WI38 (cell line): ENCODE measurements around the gene TBRG4.
A peak's percentile ranks its signal among the peaks of the same experiment; 100 is the strongest.

Source experiments
- H3K4me3 ChIP-seq: 2 replicates; pipeline ENCODE4 v1.5.1; 2011; ENCODE audit warnings: low read depth, mild to moderate bottlenecking, control low read depth, low read length
- TF ChIP-seq, protein P1 (sequence below): IDR thresholded peaks from 2 replicates; pipeline ENCODE4 v1.5.1; 2012; ENCODE audit warnings: low read depth, mild to moderate bottlenecking, control low read depth, low read length

TBRG4 gene

DNA sequence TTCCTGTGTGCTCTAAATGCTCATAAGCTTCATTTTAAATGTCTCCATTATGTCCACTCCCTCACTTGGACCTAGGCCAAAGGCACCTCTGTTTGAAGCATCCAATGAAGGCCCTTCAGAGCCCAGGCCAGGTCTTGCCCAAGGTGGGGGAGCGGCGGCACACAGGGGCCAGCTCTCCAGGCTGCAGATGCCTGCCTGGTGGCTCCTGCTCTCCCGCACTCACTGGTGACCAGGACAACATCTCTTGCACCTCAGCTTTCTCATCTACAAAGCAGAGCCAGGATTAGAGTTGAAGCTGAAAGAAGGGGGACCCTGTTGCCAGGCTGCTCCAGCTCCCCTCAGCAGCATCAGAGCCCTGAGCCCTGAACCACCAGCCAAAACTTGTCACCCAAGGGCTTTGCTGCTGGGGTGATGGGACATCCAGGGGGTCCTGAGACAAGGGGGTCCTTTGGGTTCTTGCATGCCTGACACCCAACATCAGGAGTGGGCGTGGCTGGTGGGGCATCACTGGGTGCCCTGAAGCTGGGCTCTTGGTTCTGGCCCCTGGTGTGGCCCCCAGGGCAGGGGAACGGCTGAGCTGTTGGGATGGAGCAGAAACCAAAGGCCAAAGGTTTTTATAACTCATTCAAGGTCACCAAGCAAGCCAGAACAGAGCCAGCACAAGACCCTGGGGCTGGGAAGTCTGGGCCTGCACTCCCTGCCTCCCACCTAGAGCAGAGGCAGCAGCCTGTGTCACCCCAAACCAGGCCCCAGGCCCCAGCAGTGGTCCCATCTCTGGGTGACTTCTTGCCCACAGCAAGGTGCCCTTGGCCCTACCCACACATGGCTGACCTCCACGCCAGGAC lies 24.0 kb downstream of the TBRG4 start:
- TF ChIP-seq, protein P1, sequence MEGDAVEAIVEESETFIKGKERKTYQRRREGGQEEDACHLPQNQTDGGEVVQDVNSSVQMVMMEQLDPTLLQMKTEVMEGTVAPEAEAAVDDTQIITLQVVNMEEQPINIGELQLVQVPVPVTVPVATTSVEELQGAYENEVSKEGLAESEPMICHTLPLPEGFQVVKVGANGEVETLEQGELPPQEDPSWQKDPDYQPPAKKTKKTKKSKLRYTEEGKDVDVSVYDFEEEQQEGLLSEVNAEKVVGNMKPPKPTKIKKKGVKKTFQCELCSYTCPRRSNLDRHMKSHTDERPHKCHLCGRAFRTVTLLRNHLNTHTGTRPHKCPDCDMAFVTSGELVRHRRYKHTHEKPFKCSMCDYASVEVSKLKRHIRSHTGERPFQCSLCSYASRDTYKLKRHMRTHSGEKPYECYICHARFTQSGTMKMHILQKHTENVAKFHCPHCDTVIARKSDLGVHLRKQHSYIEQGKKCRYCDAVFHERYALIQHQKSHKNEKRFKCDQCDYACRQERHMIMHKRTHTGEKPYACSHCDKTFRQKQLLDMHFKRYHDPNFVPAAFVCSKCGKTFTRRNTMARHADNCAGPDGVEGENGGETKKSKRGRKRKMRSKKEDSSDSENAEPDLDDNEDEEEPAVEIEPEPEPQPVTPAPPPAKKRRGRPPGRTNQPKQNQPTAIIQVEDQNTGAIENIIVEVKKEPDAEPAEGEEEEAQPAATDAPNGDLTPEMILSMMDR, result no peak
- H3K4me3 ChIP-seq, result peak overlapping the region; percentile 66

- H3K4me3 ChIP-seq, result no peak overlapping the region
- TF ChIP-seq, protein P1, result no peak
These were observed 25.0 kb downstream of the TBRG4 start for GRCh38 chr7:45086331-45087065.

DNA sequence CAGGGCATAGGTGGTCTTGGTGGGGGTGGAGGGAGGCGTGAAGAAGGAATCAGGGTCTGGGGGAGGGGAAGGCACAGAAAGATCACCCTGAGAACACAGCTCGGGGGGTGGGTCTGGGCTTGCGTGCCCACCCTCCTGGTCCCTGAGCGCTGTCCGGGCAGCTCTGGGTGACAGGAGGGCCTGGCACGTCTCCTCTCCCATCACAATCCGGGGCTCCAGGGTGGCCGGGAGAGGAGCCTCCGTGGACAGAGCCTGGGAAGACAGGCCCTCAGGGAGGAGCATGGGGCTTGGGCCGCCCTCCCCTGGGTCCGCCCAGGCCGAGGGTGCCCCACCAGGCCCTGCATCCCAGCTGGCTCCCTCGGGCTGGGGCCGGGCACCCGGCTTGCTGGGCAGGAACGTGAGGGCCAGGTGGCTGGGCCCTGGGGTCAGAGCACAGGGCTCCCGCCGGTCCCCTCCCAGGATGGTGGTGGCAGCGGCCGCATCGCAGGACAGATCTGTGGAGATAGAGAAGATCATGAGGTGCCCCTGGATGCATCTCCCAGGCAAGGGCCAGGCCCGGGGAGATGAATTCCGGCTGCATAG lies 25.8 kb downstream of the TBRG4 start:
- TF ChIP-seq, protein P1, result no peak
- H3K4me3 ChIP-seq, result no peak overlapping the region

GRCh38 chr7:45084901-45085618 lies 26.4 kb downstream of the TBRG4 start:
- no peak overlapping the region for H3K4me3 ChIP-seq
- TF ChIP-seq, protein P1, result no peak

GRCh38 chr7:45084336-45084735 lies 27.2 kb downstream of the TBRG4 start:
- no peak overlapping the region for H3K4me3 ChIP-seq
- TF ChIP-seq, protein P1, result no peak

DNA sequence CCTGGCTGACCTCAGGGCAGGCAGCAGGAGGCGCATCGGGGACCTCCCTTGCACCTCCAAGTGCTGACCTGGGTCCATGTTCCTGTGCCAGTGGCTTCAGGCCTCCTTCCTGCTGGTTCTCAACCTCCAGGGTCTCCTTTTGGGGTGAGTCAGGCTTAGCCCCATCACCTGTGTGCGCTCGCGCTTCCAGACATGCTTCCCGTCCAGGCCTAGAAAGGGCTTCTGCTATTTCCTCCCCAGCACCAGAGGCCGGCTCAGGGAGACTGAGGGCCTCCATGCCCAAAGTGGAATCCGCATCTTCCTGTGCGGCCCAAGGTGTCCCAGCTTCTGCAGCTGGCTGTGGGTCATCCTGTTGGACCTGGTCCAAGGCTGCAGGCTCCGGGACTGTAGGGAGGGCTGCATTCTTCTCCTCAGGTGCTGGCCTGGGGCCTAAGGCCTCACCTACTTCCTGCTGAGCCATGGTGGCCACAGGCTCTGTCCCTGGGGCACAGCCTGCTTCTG lies 28.6 kb downstream of the TBRG4 start:
- no peak overlapping the region for H3K4me3 ChIP-seq
- TF ChIP-seq, protein P1, result no peak
